Measurements from ENCODE around the gene TRIM37.

TRIM37 gene

GRCh38 chr17:59106463-59107305, at the start of gene TRIM37:
Gene TRIM37 (minus strand): TSS chr17:59106880. CDS start chr17:59106461, 419 bp downstream.
- Histone ChIP-seq H3K36me3 (ENCODE audit: control insufficient read depth, insufficient read depth, low read length, severe bottlenecking) (no peaks in the 10 kb centered on the region), H3K9ac (ENCODE audit: low read length) (peak within 1 kb of the TSS; percentile 92), H3K4me3 (ENCODE audit: low read length) (peak within 1 kb of the TSS; percentile 93), H3K4me1 (ENCODE audit: control insufficient read depth, insufficient read depth, low read length) (peaks cover 17% of the 10 kb centered on the region), H3K27me3 (replicated peaks; ENCODE audit: control insufficient read depth, insufficient read depth, low read length) (no peaks in the 10 kb centered on the region), H3K9me3 (ENCODE audit: control insufficient read depth, low read length) (no peaks in the 10 kb centered on the region)
- DNase-seq (ENCODE audit: low read depth) = peak; percentile 99

GRCh38 chr17:59155439-59156177, 48.9 kb upstream of the TRIM37 start, which contains the start of gene PRR11:
Gene PRR11 (plus strand): TSS chr17:59155746. CDS start chr17:59169753, 14,007 bp downstream.
- Histone ChIP-seq H3K36me3 (ENCODE audit: control insufficient read depth, insufficient read depth, low read length, severe bottlenecking) (no peaks in the 10 kb centered on the region), H3K4me1 (ENCODE audit: control insufficient read depth, insufficient read depth, low read length) (peaks cover 6% of the 10 kb centered on the region), H3K9ac (ENCODE audit: low read length) (peak within 1 kb of the TSS; percentile 86), H3K27me3 (replicated peaks; ENCODE audit: control insufficient read depth, insufficient read depth, low read length) (no peaks in the 10 kb centered on the region), H3K4me3 (ENCODE audit: low read length) (peak within 1 kb of the TSS; percentile 95), H3K9me3 (ENCODE audit: control insufficient read depth, low read length) (no peaks in the 10 kb centered on the region)
- peak; percentile 99 for DNase-seq (ENCODE audit: low read depth)

GRCh38 chr17:59154721-59155438, 48.2 kb upstream of the TRIM37 start, which contains the start of gene SKA2:
Gene SKA2 (minus strand): TSS chr17:59155186. CDS start chr17:59155163, 23 bp downstream.
- peak; percentile 99 for DNase-seq (ENCODE audit: low read depth)
- Histone ChIP-seq H3K9me3 (ENCODE audit: control insufficient read depth, low read length) (no peaks in the 10 kb centered on the region), H3K9ac (ENCODE audit: low read length) (peak within 1 kb of the TSS; percentile 86), H3K4me1 (ENCODE audit: control insufficient read depth, insufficient read depth, low read length) (peaks cover 6% of the 10 kb centered on the region), H3K36me3 (ENCODE audit: control insufficient read depth, insufficient read depth, low read length, severe bottlenecking) (no peaks in the 10 kb centered on the region), H3K27me3 (replicated peaks; ENCODE audit: control insufficient read depth, insufficient read depth, low read length) (no peaks in the 10 kb centered on the region), H3K4me3 (ENCODE audit: low read length) (peak within 1 kb of the TSS; percentile 95)

GRCh38 chr17:59154292-59154720, 47.6 kb upstream of the TRIM37 start:
- Histone ChIP-seq H3K9ac (ENCODE audit: low read length) (peak overlapping the region; percentile 86), H3K4me1 (ENCODE audit: control insufficient read depth, insufficient read depth, low read length) (peaks cover 6% of the 10 kb centered on the region), H3K4me3 (ENCODE audit: low read length) (peak overlapping the region; percentile 95), H3K9me3 (ENCODE audit: control insufficient read depth, low read length) (no peaks in the 10 kb centered on the region), H3K36me3 (ENCODE audit: control insufficient read depth, insufficient read depth, low read length, severe bottlenecking) (no peaks in the 10 kb centered on the region), H3K27me3 (replicated peaks; ENCODE audit: control insufficient read depth, insufficient read depth, low read length) (no peaks in the 10 kb centered on the region)
- peak; percentile 73 for DNase-seq (ENCODE audit: low read depth)

GRCh38 chr17:59152925-59153324, 46.2 kb upstream of the TRIM37 start:
- Histone ChIP-seq H3K4me3 (ENCODE audit: low read length) (no peak overlapping the region), H3K9ac (ENCODE audit: low read length) (peak overlapping the region; percentile 86), H3K9me3 (ENCODE audit: control insufficient read depth, low read length) (no peaks in the 10 kb centered on the region), H3K36me3 (ENCODE audit: control insufficient read depth, insufficient read depth, low read length, severe bottlenecking) (no peaks in the 10 kb centered on the region), H3K27me3 (replicated peaks; ENCODE audit: control insufficient read depth, insufficient read depth, low read length) (no peaks in the 10 kb centered on the region), H3K4me1 (ENCODE audit: control insufficient read depth, insufficient read depth, low read length) (peaks cover 6% of the 10 kb centered on the region)
- no peak for DNase-seq (ENCODE audit: low read depth)

- Histone ChIP-seq H3K4me1 (ENCODE audit: control insufficient read depth, insufficient read depth, low read length) (peaks cover 6% of the 10 kb centered on the region), H3K4me3 (ENCODE audit: low read length) (no peak overlapping the region), H3K27me3 (replicated peaks; ENCODE audit: control insufficient read depth, insufficient read depth, low read length) (no peaks in the 10 kb centered on the region), H3K9ac (ENCODE audit: low read length) (no peak overlapping the region), H3K36me3 (ENCODE audit: control insufficient read depth, insufficient read depth, low read length, severe bottlenecking) (no peaks in the 10 kb centered on the region), H3K9me3 (ENCODE audit: control insufficient read depth, low read length) (no peaks in the 10 kb centered on the region)
- peak; percentile 25 for DNase-seq (ENCODE audit: low read depth)
These were observed 44.9 kb upstream of the TRIM37 start for GRCh38 chr17:59151591-59151990.

- Histone ChIP-seq H3K27me3 (replicated peaks; ENCODE audit: control insufficient read depth, insufficient read depth, low read length) (no peaks in the 10 kb centered on the region), H3K9me3 (ENCODE audit: control insufficient read depth, low read length) (no peaks in the 10 kb centered on the region), H3K4me3 (ENCODE audit: low read length) (no peak overlapping the region), H3K9ac (ENCODE audit: low read length) (no peak overlapping the region), H3K36me3 (ENCODE audit: control insufficient read depth, insufficient read depth, low read length, severe bottlenecking) (no peaks in the 10 kb centered on the region), H3K4me1 (ENCODE audit: control insufficient read depth, insufficient read depth, low read length) (peaks cover 2% of the 10 kb centered on the region)
- DNase-seq (ENCODE audit: low read depth) = no peak
These were observed 44.3 kb upstream of the TRIM37 start for GRCh38 chr17:59151006-59151405.

- Histone ChIP-seq H3K36me3 (ENCODE audit: control insufficient read depth, insufficient read depth, low read length, severe bottlenecking) (no peaks in the 10 kb centered on the region), H3K9me3 (ENCODE audit: control insufficient read depth, low read length) (no peaks in the 10 kb centered on the region), H3K4me3 (ENCODE audit: low read length) (no peak overlapping the region), H3K9ac (ENCODE audit: low read length) (no peak overlapping the region), H3K4me1 (ENCODE audit: control insufficient read depth, insufficient read depth, low read length) (no peaks in the 10 kb centered on the region), H3K27me3 (replicated peaks; ENCODE audit: control insufficient read depth, insufficient read depth, low read length) (no peaks in the 10 kb centered on the region)
- no peak for DNase-seq (ENCODE audit: low read depth)
These were observed 43.3 kb upstream of the TRIM37 start for GRCh38 chr17:59149841-59150511.

GRCh38 chr17:59149051-59149450, 42.4 kb upstream of the TRIM37 start:
- H3K9ac ChIP-seq (ENCODE audit: low read length) = no peak overlapping the region
- no peak overlapping the region for H3K4me3 ChIP-seq (ENCODE audit: low read length)
- H3K4me1 ChIP-seq (ENCODE audit: control insufficient read depth, insufficient read depth, low read length) = no peaks in the 10 kb centered on the region
- no peaks in the 10 kb centered on the region for H3K36me3 ChIP-seq (ENCODE audit: control insufficient read depth, insufficient read depth, low read length, severe bottlenecking)
- no peaks in the 10 kb centered on the region for H3K9me3 ChIP-seq (ENCODE audit: control insufficient read depth, low read length)
- no peak for DNase-seq (ENCODE audit: low read depth)
- no peaks in the 10 kb centered on the region for H3K27me3 ChIP-seq (replicated peaks; ENCODE audit: control insufficient read depth, insufficient read depth, low read length)

GRCh38 chr17:59145571-59146096, 39.0 kb upstream of the TRIM37 start:
- no peaks in the 10 kb centered on the region for H3K27me3 ChIP-seq (replicated peaks; ENCODE audit: control insufficient read depth, insufficient read depth, low read length)
- no peak overlapping the region for H3K4me3 ChIP-seq (ENCODE audit: low read length)
- no peaks in the 10 kb centered on the region for H3K36me3 ChIP-seq (ENCODE audit: control insufficient read depth, insufficient read depth, low read length, severe bottlenecking)
- no peak for DNase-seq (ENCODE audit: low read depth)
- H3K4me1 ChIP-seq (ENCODE audit: control insufficient read depth, insufficient read depth, low read length) = no peaks in the 10 kb centered on the region
- H3K9ac ChIP-seq (ENCODE audit: low read length) = no peak overlapping the region
- H3K9me3 ChIP-seq (ENCODE audit: control insufficient read depth, low read length) = no peaks in the 10 kb centered on the region
